ENCODE data around the gene AP2M1.

DNA sequence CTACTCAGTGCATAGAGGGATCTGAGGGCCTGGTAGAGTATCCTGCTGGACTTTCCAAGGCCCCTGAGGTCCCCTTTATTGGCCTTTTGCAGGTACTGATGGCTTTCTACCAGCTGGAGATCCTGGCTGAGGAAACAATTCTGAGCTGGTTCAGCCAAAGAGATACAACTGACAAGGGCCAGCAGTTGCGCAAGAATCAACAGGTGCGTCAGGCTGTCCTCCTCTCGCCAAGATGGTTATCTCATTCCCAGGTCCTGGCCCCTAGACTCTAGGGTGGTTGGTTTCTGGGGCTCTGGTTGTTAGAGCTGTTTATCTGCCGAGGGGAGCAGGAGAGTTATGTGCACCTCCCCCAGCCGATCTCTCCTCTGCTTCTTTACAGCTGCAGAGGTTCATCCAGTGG, 30.1 kb upstream of the AP2M1 start:
- TF ChIP-seq TEAD4 (IDR thresholded peaks at IDR 0.05; ENCODE audit: low read depth, low read length) (no peak), JUND (IDR thresholded peaks at IDR 0.05; ENCODE audit: low read length) (no peak), EZH2 (IDR thresholded peaks at IDR 0.05; ENCODE audit: low read depth, low read length, severe bottlenecking) (no peak), EGR1 (IDR thresholded peaks at IDR 0.05; ENCODE audit: borderline replicate concordance, low read depth, low read length) (no peak), POLR2AphosphoS5 (IDR thresholded peaks at IDR 0.05; ENCODE audit: low read depth, low read length) (no peak), PHF8 (conservative IDR thresholded peaks at IDR 0.05; ENCODE audit: low read depth, low read length) (no peak), TAF1 (IDR thresholded peaks at IDR 0.05; ENCODE audit: low read depth, low read length) (no peak), GABPA (IDR thresholded peaks at IDR 0.05; ENCODE audit: borderline replicate concordance, insufficient read depth, low read length) (no peak), EP300 (IDR thresholded peaks at IDR 0.05; ENCODE audit: borderline replicate concordance in 1 of 2, low read depth in 2 of 2, low read length in 2 of 2) (no peak), SIN3A (conservative IDR thresholded peaks at IDR 0.05 in 1 of 2, IDR thresholded peaks at IDR 0.05 in 1 of 2; ENCODE audit: low read depth in 1 of 2, low read length in 2 of 2) (no peak), CREB1 (IDR thresholded peaks at IDR 0.05) (no peak)
- TF ChIP-seq, protein P1, sequence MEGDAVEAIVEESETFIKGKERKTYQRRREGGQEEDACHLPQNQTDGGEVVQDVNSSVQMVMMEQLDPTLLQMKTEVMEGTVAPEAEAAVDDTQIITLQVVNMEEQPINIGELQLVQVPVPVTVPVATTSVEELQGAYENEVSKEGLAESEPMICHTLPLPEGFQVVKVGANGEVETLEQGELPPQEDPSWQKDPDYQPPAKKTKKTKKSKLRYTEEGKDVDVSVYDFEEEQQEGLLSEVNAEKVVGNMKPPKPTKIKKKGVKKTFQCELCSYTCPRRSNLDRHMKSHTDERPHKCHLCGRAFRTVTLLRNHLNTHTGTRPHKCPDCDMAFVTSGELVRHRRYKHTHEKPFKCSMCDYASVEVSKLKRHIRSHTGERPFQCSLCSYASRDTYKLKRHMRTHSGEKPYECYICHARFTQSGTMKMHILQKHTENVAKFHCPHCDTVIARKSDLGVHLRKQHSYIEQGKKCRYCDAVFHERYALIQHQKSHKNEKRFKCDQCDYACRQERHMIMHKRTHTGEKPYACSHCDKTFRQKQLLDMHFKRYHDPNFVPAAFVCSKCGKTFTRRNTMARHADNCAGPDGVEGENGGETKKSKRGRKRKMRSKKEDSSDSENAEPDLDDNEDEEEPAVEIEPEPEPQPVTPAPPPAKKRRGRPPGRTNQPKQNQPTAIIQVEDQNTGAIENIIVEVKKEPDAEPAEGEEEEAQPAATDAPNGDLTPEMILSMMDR (IDR thresholded peaks at IDR 0.05; ENCODE audit: control extremely low read depth in 1 of 3, insufficient read depth in 1 of 3, low read depth in 1 of 3, low read length in 3 of 3): no peak
